CD8-positive, alpha-beta memory T cell (primary cell): ENCODE results near the gene TEP1. TPM values are rescaled to one million over a fixed set of nuclear protein-coding genes. Genes with fewer than 3 reads are reported as not detected.
"Not testable (repeated sequence)": the region's sequence is repeated elsewhere in the genome, so short reads cannot be mapped to it uniquely, and the experiment has no call there.

Source experiments
- CTCF ChIA-PET: fragments of 350-600 bp; sonication (Branson Sonifier 250); formaldehyde crosslinking; loops from one replicate; lab custom pipeline; 2021; ENCODE audit warnings: antibody characterized with exemption; lab: Charles Lee
- POLR2A ChIA-PET: fragments of 350-600 bp; sonication (Branson Sonifier 250); formaldehyde crosslinking; loops from one replicate; lab custom pipeline; 2021; ENCODE audit warnings: antibody characterized with exemption; lab: Charles Lee
- DNase-seq, 5 donors: peaks; one replicate each; pipeline versions ENCODE4 v3.0.0 to v3.0.0-alpha.2; 2020 to 2022; ENCODE audit warnings: mixed read lengths in 1 of 5
- H3K27ac ChIP-seq: one replicate; pipeline ENCODE4 v1.7.0; 2013; ENCODE audit warnings: low read depth, mild to moderate bottlenecking, low read length, moderate library complexity
- H3K27me3 ChIP-seq: 2 replicates; pipeline ENCODE4 v1.7.0; 2013; ENCODE audit warnings: low read length, mild to moderate bottlenecking; ENCODE audit not compliant: insufficient read depth, poor library complexity, severe bottlenecking
- H3K36me3 ChIP-seq: 2 replicates; pipeline ENCODE4 v1.7.0; 2013; ENCODE audit warnings: mild to moderate bottlenecking, low read length, moderate library complexity; ENCODE audit not compliant: insufficient read depth
- H3K4me1 ChIP-seq: 2 replicates; pipeline ENCODE4 v1.7.0; 2013; ENCODE audit warnings: mild to moderate bottlenecking, low read length, moderate library complexity; ENCODE audit not compliant: insufficient read depth
- H3K4me3 ChIP-seq: 2 replicates; pipeline ENCODE4 v1.7.0; 2013; ENCODE audit warnings: mild to moderate bottlenecking, low read length
- H3K9me3 ChIP-seq: 2 replicates; pipeline ENCODE4 v1.7.0; 2013; ENCODE audit warnings: mild to moderate bottlenecking, low read length
- H3K27ac Mint-ChIP-seq, 8 donors: one replicate each; pipeline ENCODE4 v1.8.0; 2020 to 2021; ENCODE audit warnings: mixed read lengths in 8 of 8, mild to moderate bottlenecking in 6 of 8, inconsistent platforms in 3 of 8, moderate library complexity in 3 of 8
- H3K27me3 Mint-ChIP-seq, 2 donors: one replicate each; pipeline ENCODE4 v1.8.0; 2020 to 2021; ENCODE audit warnings: mixed read lengths in 2 of 2, mild to moderate bottlenecking in 1 of 2, moderate library complexity in 1 of 2
- H3K36me3 Mint-ChIP-seq, 3 donors: one replicate each; pipeline ENCODE4 v1.8.0; 2020 to 2021; ENCODE audit warnings: mixed read lengths in 3 of 3, inconsistent platforms in 1 of 3, mild to moderate bottlenecking in 1 of 3
- H3K4me1 Mint-ChIP-seq, 3 donors: one replicate each; pipeline ENCODE4 v1.8.0; 2020 to 2021; ENCODE audit warnings: mixed read lengths in 3 of 3, inconsistent platforms in 1 of 3, mild to moderate bottlenecking in 1 of 3
- H3K4me3 Mint-ChIP-seq, 7 donors: one replicate each; pipeline ENCODE4 v1.8.0; 2020 to 2021; ENCODE audit warnings: mixed read lengths in 7 of 7, mild to moderate bottlenecking in 6 of 7, moderate library complexity in 4 of 7, inconsistent platforms in 2 of 7
- H3K9me3 Mint-ChIP-seq, 5 donors: one replicate each; pipeline ENCODE4 v1.8.0; 2020 to 2022; ENCODE audit warnings: mixed read lengths in 5 of 5, mild to moderate bottlenecking in 3 of 5, moderate library complexity in 2 of 5, inconsistent platforms in 1 of 5
- polyA plus RNA-seq: library from polyadenylated mRNA; unstranded; fragments of 300-500 nt; fragmentation: Illumina TruSeq; gene quantifications from one replicate; pipeline ENCODE4 v1.2.3, GENCODE V29; 2021
- total RNA-seq, 2 experiments: library from RNA; stranded (reverse); gene quantifications; one replicate each; pipeline ENCODE4 v1.2.3, GENCODE V29; 2021

The TEP1 gene
- total and polyA plus RNA-seq, 3 experiments from 2014 or later: 9.1 to 33.0 (median 31.7) TPM

GRCh38 chr14:20347747-20348146 is 65.6 kb downstream of the TEP1 start:
- Mint-ChIP-seq H3K4me3 (peak overlapping the region in 1 of 7 donors; percentile 51), H3K9me3 (no peaks in the 10 kb centered on the region), H3K27ac (no peak overlapping the region), H3K4me1 (peaks cover 17 to 27% (median 18%) of the 10 kb centered on the region in 3 donors), H3K36me3 (peaks cover 0 to 54% (median 8%) of the 10 kb centered on the region in 3 donors), H3K27me3 (peaks cover 0 to 5% of the 10 kb centered on the region in 2 donors)
- DNase-seq: no peak
- H3K4me1 ChIP-seq: peaks cover 7% of the 10 kb centered on the region
- H3K36me3 ChIP-seq: peaks cover 6% of the 10 kb centered on the region
- ChIA-PET CTCF (no interaction called here), POLR2A (no interaction called here)
- no peaks in the 10 kb centered on the region for H3K9me3 ChIP-seq
- no peak overlapping the region for H3K27ac ChIP-seq
- no peaks in the 10 kb centered on the region for H3K27me3 ChIP-seq
- H3K4me3 ChIP-seq: no peak overlapping the region

GRCh38 chr14:20346713-20347112 is 66.6 kb downstream of the TEP1 start:
- ChIA-PET POLR2A (no interaction called here), CTCF (no interaction called here)
- Histone ChIP-seq H3K4me1 (peaks cover 7% of the 10 kb centered on the region), H3K27me3 (no peaks in the 10 kb centered on the region), H3K27ac (no peak overlapping the region), H3K4me3 (no peak overlapping the region), H3K9me3 (no peaks in the 10 kb centered on the region), H3K36me3 (peaks cover 6% of the 10 kb centered on the region)
- Mint-ChIP-seq H3K36me3 (peaks cover 0 to 47% (median 8%) of the 10 kb centered on the region in 3 donors), H3K4me3 (peak overlapping the region in 1 of 7 donors; percentile 5), H3K4me1 (peaks cover 17 to 27% (median 22%) of the 10 kb centered on the region in 3 donors), H3K27me3 (peaks cover 0 to 7% of the 10 kb centered on the region in 2 donors), H3K9me3 (no peaks in the 10 kb centered on the region), H3K27ac (peak overlapping the region in 2 of 8 donors; percentile 29 to 51)
- no peak for DNase-seq

- Histone ChIP-seq H3K4me3 (no peak overlapping the region), H3K36me3 (peaks cover 1% of the 10 kb centered on the region), H3K27ac (no peak overlapping the region), H3K4me1 (peaks cover 7% of the 10 kb centered on the region), H3K27me3 (no peaks in the 10 kb centered on the region), H3K9me3 (no peaks in the 10 kb centered on the region)
- H3K36me3 Mint-ChIP-seq: peaks cover 0 to 37% (median 4%) of the 10 kb centered on the region in 3 donors
- H3K4me3 Mint-ChIP-seq: peak overlapping the region in 1 of 7 donors; percentile 81
- CTCF ChIA-PET: interaction anchor here (2.6 to 4.3 kb wide), 3 partner anchors 11 to 264 kb away, joined by 15 to 24 read pairs (median 20); partner anchors contain the start of gene TEP1
- DNase-seq: no peak
- peaks cover 0 to 7% of the 10 kb centered on the region in 2 donors for H3K27me3 Mint-ChIP-seq
- H3K4me1 Mint-ChIP-seq: peaks cover 16 to 27% (median 26%) of the 10 kb centered on the region in 3 donors
- POLR2A ChIA-PET: no interaction called here
- no peaks in the 10 kb centered on the region for H3K9me3 Mint-ChIP-seq
- peak overlapping the region in 7 of 8 donors; percentile 1 to 95 (median 56) for H3K27ac Mint-ChIP-seq
Observed at GRCh38 chr14:20345366-20345765, 67.9 kb downstream of the TEP1 start.

GRCh38 chr14:20343862-20344220 is 69.5 kb downstream of the TEP1 start:
- ChIA-PET POLR2A (interaction anchor here (0.8 to 2.8 kb wide), 6 partner anchors 11 to 339 kb away, joined by 4 to 37 read pairs (median 12); partner anchors contain the start of genes APEX1 and CCNB1IP1), CTCF (interaction anchor here (0.9 to 5.0 kb wide), 13 partner anchors 8 to 341 kb away, joined by 3 to 72 read pairs (median 7); partner anchors contain the start of genes APEX1, CCNB1IP1, RNASE4 and TEP1)
- H3K4me3 Mint-ChIP-seq: peak overlapping the region; percentile 90 to 99 (median 98)
- peak overlapping the region; percentile 95 for H3K4me3 ChIP-seq
- peaks cover 15 to 27% (median 21%) of the 10 kb centered on the region in 3 donors for H3K4me1 Mint-ChIP-seq
- H3K27ac ChIP-seq: peak overlapping the region; percentile 87
- peaks cover 0 to 7% of the 10 kb centered on the region in 2 donors for H3K27me3 Mint-ChIP-seq
- no peaks in the 10 kb centered on the region for H3K9me3 ChIP-seq
- no peak for DNase-seq
- no peaks in the 10 kb centered on the region for H3K27me3 ChIP-seq
- H3K9me3 Mint-ChIP-seq: no peaks in the 10 kb centered on the region
- H3K4me1 ChIP-seq: peaks cover 7% of the 10 kb centered on the region
- peaks cover 0 to 28% (median 2%) of the 10 kb centered on the region in 3 donors for H3K36me3 Mint-ChIP-seq
- H3K27ac Mint-ChIP-seq: peak overlapping the region; percentile 93 to 99 (median 98)
- H3K36me3 ChIP-seq: no peaks in the 10 kb centered on the region

- no peaks in the 10 kb centered on the region for H3K27me3 ChIP-seq
- no peaks in the 10 kb centered on the region for H3K36me3 ChIP-seq
- H3K4me1 ChIP-seq: peaks cover 7% of the 10 kb centered on the region
- peak within 1 kb of the TSS; percentile 87 for H3K27ac ChIP-seq
- H3K4me3 Mint-ChIP-seq: peak within 1 kb of the TSS; percentile 90 to 99 (median 98)
- ChIA-PET CTCF (interaction anchor here (0.5 to 5.0 kb wide), 16 partner anchors 8 to 342 kb away, joined by 3 to 72 read pairs (median 6); partner anchors contain the start of genes APEX1, CCNB1IP1, RNASE4 and TEP1), POLR2A (interaction anchor here (0.8 to 2.8 kb wide), 10 partner anchors 10 to 339 kb away, joined by 3 to 37 read pairs (median 8); partner anchors contain the start of genes APEX1, CCNB1IP1 and PIP4P1)
- peaks cover 0 to 28% (median 2%) of the 10 kb centered on the region in 3 donors for H3K36me3 Mint-ChIP-seq
- H3K9me3 Mint-ChIP-seq: no peaks in the 10 kb centered on the region
- peaks cover 0 to 7% of the 10 kb centered on the region in 2 donors for H3K27me3 Mint-ChIP-seq
- peak; percentile 85 to 95 (median 93) for DNase-seq
- H3K9me3 ChIP-seq: no peaks in the 10 kb centered on the region
- H3K4me3 ChIP-seq: peak within 1 kb of the TSS; percentile 95
- H3K4me1 Mint-ChIP-seq: peaks cover 15 to 27% (median 21%) of the 10 kb centered on the region in 3 donors
- H3K27ac Mint-ChIP-seq: peak within 1 kb of the TSS; percentile 93 to 99 (median 98)
Observed at GRCh38 chr14:20343092-20343861, 70.0 kb downstream of the TEP1 start, which contains the start of gene PARP2. Gene PARP2 (plus strand): TSS chr14:20343635. CDS start chr14:20343642, 7 bp downstream.

GRCh38 chr14:20341646-20342045 is 71.7 kb downstream of the TEP1 start:
- ChIA-PET CTCF (interaction anchor here (0.6 to 5.0 kb wide), 10 partner anchors 11 to 343 kb away, joined by 3 to 72 read pairs (median 11); partner anchors contain the start of genes CCNB1IP1, RNASE4 and TEP1), POLR2A (interaction anchor here (0.6 to 2.8 kb wide), 9 partner anchors 9 to 923 kb away, joined by 3 to 37 read pairs (median 4); partner anchors contain the start of genes APEX1 and CCNB1IP1)
- peaks cover 0 to 7% of the 10 kb centered on the region in 2 donors for H3K27me3 Mint-ChIP-seq
- peaks cover 15 to 27% (median 21%) of the 10 kb centered on the region in 3 donors for H3K4me1 Mint-ChIP-seq
- peaks cover 0 to 20% (median 2%) of the 10 kb centered on the region in 3 donors for H3K36me3 Mint-ChIP-seq
- peak overlapping the region in 3 of 8 donors; percentile 25 to 99 (median 99) for H3K27ac Mint-ChIP-seq
- H3K9me3 ChIP-seq: no peaks in the 10 kb centered on the region
- H3K27me3 ChIP-seq: no peaks in the 10 kb centered on the region
- no peak for DNase-seq
- H3K27ac ChIP-seq: peak overlapping the region; percentile 87
- H3K4me3 Mint-ChIP-seq: peak overlapping the region in 5 of 7 donors; percentile 42 to 99 (median 98)
- no peaks in the 10 kb centered on the region for H3K9me3 Mint-ChIP-seq
- no peaks in the 10 kb centered on the region for H3K36me3 ChIP-seq
- peaks cover 7% of the 10 kb centered on the region for H3K4me1 ChIP-seq
- H3K4me3 ChIP-seq: no peak overlapping the region

- H3K9me3 Mint-ChIP-seq, H3K27ac ChIP-seq, H3K27me3 ChIP-seq, DNase-seq, H3K4me1 ChIP-seq, H3K27me3 Mint-ChIP-seq, H3K36me3 ChIP-seq, H3K9me3 ChIP-seq, H3K4me3 ChIP-seq: not testable (repeated sequence)
- Mint-ChIP-seq H3K4me1 (peaks cover 15 to 27% (median 21%) of the 10 kb centered on the region in 3 donors), H3K36me3 (peaks cover 0 to 18% (median 2%) of the 10 kb centered on the region in 3 donors), H3K4me3 (peak overlapping the region in 1 of 7 donors; percentile 60), H3K27ac (peak overlapping the region in 2 of 8 donors; percentile 68 to 78)
- ChIA-PET CTCF (interaction anchor here (1.0 to 5.0 kb wide), 5 partner anchors 11 to 272 kb away, joined by 3 to 72 read pairs (median 20); partner anchors contain the start of genes CCNB1IP1 and TEP1), POLR2A (interaction anchor here (1.0 to 1.2 kb wide), 2 partner anchors 269 to 342 kb away, joined by 4 read pairs; no protein-coding TSS in a partner anchor)
Observed at GRCh38 chr14:20341032-20341431, 72.3 kb downstream of the TEP1 start.
